RPMI7951 (cell line): ENCODE measurements around the gene ACP6. TPM values are rescaled to one million over a fixed set of nuclear protein-coding genes. Genes with fewer than 3 reads are reported as not detected.

Experiments used
- DNase-seq: peaks from one replicate; pipeline ENCODE4 v3.0.0-alpha.2; 2012; ENCODE audit warnings: low read depth
- total RNA-seq: library from RNA; depleted of rRNA; stranded (reverse); fragments of >200 nt; shearing (Covaris generic); gene quantifications from 2 replicates; pipeline ENCODE4 v1.2.3, GENCODE V29; 2014

ACP6 gene
- total RNA-seq, 1 experiment from 2014 or later: 7.9 TPM

DNA sequence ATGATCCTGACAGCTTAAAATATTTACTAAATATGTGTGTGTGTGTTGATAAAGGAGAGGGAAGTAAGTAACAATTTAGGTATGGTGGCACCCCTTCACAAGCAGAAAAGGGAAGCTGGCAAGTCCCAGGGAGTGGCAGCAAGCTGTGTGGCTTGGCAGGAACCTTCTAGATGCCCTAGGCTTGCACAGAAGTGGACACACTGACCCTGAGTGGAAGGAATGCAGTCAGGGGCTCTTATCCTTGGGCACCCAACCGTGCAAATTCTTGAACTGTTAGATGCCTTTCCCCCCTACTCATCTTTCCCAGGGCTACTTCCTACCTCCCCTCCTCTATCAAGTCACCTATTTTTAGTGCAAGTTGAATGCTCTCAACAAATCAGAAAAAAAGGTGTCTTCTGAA is 18.9 kb downstream of the ACP6 start:
- no peak for DNase-seq

DNA sequence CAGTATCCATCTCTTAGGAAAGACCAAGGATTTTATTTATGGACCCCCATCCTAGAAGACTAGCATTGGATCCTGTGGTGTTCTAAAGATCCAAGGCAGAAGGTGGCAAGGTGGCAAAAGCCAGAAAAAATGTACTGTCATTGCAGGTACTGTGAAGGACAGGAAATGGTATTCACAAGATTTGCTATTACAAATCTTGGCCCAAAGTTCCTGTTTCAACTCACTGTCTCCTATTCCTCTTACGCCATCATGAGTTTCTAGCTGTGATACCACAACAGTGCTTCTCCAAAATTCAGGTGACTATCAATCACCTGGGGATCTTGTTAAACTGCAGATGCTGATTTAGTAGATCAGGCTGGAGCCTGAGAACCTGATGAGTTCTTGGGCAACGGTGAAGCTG is 21.4 kb downstream of the ACP6 start:
- DNase-seq: no peak

- no peak for DNase-seq
These were observed 22.3 kb downstream of the ACP6 start for GRCh38 chr1:147647796-147648633.

GRCh38 chr1:147643974-147644373 is 26.4 kb downstream of the ACP6 start:
- no peak for DNase-seq

- DNase-seq: peak; percentile 50
These were observed 28.4 kb downstream of the ACP6 start for GRCh38 chr1:147641695-147642592.

GRCh38 chr1:147641291-147641690 is 29.0 kb downstream of the ACP6 start:
- no peak for DNase-seq

- DNase-seq: peak; percentile 77
These were observed 29.7 kb downstream of the ACP6 start for GRCh38 chr1:147640553-147641165.

DNA sequence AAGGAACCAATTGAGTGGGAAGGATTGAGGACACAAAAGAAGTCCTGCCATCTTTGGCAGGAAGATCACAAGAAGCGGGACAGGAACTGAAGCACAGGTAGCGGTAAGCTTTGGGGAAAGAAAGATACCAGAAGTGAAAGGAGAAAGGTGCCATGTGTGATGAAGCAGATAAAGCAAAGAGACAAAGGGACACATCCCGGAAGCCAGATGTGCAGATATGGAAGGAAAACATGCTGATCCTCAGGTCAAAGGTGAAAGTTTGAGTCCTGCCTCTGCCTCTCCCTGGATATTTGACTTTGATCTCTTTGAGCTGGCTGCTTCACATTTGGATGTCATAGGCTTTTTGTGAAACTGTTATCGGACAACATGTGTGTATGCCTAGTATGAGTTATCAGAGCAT is 34.0 kb downstream of the ACP6 start:
- no peak for DNase-seq

DNA sequence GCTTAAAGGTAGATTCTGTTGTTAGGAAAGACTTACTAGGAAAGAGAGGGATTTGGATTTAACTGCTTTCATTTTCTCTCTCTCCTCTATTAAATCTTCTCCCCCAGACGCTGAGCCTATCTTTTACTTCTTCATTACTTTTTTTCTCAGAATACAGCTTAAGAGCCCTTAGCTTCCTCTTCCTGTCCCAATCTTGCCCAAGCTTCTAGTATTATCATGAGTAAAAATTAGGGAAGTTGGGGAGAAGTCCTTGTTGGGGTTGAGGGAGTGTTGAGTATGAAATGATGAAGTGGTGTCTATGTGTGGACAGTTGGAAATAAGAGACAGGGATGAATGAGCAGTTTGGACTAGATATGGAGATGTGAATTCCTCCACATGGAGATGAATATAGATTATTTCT is 35.0 kb downstream of the ACP6 start:
- no peak for DNase-seq

DNA sequence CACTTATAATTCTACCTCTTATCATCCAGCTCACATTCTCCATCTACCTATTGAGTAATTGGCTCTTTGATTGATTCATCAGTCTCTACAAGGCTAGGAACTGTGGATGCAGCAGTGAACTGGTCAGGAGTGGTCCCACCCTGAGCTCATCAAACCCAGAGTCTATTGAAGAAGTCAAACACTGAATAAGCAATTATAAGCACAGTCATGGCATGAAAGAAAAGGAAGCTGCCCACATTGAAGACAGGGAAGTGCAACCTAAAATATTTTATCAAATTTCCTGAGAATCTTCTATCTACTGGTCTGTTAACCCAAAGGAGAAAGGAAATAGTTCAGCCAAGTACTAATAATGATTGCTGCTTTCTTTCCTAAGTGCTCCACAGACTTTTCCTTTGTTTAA is 35.7 kb downstream of the ACP6 start:
- DNase-seq: no peak

DNA sequence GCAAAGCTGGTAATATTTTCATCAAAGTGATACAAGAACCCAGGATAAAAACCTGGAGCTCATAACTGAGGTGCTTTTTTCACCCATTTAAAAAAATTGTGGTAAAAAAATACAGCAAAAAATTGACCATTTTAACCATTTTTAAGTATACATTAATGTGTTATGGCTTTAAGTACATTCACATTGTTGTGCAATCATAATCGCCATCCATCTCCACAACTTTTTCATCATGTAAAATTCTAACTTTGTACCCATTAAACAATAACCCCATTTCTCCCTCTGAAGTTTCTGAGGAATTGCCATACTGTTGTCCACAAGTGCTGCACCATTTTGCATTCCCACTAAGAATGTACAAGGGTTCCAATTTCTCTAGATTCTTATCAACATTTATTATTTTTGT is 36.6 kb downstream of the ACP6 start:
- no peak for DNase-seq

GRCh38 chr1:147631839-147632238 is 38.5 kb downstream of the ACP6 start:
- DNase-seq: no peak

DNA sequence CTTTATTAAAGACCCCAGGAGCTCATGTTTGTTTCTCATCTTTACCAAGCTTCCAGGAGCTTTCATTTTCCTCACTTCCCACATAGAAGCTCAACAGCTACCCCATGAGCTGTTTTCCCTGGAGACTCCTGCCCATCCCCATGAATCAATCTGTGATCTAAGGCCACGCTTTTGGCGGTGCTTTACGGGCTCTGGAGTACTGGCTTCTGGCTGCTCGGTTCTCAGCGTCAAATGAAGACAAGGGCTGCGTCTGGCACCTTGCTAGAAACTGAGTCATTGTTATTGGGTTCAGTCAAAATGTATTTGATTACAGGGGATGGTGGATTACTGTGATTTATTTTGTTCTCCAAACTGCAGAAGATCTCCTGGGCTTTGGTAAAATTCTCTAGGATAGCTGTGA is 39.9 kb downstream of the ACP6 start:
- DNase-seq: no peak

GRCh38 chr1:147630022-147630421 is 40.3 kb downstream of the ACP6 start:
- no peak for DNase-seq

DNA sequence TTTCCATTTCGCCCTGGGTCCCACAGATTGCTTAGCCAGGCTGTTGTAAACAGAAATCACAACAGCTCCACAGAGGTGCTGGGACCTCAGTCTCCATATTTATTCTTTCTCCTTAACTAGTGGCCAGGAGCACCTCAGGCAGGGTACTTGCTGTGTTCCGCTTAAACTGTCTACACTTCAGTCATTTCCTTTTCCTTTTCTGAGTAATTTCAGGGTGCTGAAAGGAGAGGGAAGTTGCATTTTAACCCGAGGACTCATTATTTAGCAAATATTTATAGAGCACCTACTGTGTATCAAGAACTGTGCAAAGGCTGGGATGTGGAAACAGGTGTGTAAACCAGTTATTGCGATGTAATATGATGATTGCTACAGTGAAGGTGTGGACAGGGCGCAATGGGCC is 41.9 kb downstream of the ACP6 start:
- DNase-seq: no peak

DNA sequence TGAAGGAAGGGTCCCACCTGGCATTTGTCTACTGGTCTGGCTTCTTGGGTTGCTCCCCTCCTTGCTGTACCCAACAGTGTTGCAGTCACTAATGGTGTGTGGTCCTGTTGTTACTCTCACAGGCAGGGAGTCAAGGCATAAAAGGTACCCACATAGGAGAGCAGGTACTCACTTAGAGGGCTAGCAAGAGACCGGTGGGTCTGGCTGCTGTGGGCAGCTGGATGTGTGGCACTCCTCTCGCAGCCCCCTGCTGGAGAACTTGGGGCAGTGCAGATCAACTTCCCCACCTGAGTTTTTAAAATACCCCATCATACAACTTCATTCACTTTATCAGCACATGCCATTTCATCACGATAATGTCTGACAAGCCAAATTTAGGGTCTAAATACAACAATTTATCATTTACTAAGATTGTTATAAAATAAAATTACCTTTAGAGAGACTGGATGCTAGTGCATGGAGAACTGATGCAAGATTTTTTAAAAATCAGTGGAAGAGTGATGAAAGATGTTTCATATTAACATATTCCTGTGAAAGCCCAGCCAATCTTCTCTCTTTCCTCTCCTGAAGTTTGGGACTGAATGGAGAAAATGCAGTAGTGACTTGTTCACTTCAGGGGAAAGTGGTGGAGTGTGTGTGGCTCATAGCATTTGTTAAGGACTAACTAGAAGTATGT is 42.8 kb downstream of the ACP6 start:
- DNase-seq: peak; percentile 41

DNA sequence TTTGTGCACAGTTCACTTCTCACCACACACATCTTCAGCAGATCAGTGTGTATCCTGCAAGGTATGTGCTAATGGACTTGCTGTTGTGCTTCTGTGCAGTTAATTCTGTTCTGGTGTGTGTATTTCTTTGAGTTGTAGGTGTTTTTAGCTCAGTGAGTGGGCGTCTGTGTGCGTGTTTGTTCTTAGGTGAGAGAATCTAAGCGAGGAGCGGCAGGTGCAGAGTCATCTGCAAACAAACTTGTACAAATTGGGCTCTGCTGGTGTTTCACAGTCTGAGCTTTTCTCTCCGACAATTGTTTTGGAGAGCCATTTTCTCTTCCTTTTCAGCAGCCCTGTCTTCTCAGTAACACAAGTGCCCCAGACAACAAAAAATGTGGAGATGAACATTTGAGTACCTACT is 43.6 kb downstream of the ACP6 start:
- DNase-seq: no peak

DNA sequence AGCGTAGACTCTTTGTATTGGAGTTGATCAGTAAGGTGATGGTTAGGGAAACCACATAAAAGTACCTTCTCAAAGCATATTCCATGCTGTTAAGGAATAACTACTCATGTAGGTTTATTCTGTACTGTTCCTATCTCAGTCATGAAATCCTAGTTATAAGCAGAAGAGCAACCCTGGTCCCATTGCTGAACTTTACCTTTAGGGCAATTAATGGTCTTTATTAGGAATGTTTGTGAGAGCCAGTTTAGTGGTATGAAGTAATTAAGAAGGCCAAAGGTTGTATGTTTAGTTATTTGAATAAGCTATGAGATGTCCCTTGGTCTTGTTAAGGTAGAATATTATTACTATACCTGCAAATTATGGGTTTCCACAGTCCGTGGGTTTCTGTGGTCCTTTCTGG is 44.0 kb downstream of the ACP6 start:
- no peak for DNase-seq

GRCh38 chr1:147625362-147625995 is 44.8 kb downstream of the ACP6 start:
- no peak for DNase-seq

GRCh38 chr1:147624529-147624928 is 45.8 kb downstream of the ACP6 start:
- DNase-seq: no peak

DNA sequence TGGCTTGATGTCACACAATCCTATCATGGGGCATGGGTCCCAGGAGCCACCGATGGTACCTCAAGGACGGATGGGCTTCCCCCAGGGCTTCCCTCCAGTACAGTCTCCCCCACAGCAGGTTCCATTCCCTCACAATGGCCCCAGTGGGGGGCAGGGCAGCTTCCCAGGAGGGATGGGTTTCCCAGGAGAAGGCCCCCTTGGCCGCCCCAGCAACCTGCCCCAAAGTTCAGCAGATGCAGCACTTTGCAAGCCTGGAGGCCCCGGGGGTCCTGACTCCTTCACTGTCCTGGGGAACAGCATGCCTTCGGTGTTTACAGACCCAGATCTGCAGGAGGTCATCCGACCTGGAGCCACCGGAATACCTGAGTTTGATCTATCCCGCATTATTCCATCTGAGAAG is 46.3 kb downstream of the ACP6 start:
- no peak for DNase-seq
